ENCODE measurements around the gene RSRP1. TPM values are rescaled to one million over a fixed set of nuclear protein-coding genes. Genes with fewer than 3 reads are reported as not detected.
"Not testable (repeated sequence)": the region's sequence is repeated elsewhere in the genome, so short reads cannot be mapped to it uniquely, and the experiment has no call there.

RSRP1 gene, protein sequence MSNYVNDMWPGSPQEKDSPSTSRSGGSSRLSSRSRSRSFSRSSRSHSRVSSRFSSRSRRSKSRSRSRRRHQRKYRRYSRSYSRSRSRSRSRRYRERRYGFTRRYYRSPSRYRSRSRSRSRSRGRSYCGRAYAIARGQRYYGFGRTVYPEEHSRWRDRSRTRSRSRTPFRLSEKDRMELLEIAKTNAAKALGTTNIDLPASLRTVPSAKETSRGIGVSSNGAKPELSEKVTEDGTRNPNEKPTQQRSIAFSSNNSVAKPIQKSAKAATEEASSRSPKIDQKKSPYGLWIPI
- total RNA-seq, result 48.5 TPM

DNA sequence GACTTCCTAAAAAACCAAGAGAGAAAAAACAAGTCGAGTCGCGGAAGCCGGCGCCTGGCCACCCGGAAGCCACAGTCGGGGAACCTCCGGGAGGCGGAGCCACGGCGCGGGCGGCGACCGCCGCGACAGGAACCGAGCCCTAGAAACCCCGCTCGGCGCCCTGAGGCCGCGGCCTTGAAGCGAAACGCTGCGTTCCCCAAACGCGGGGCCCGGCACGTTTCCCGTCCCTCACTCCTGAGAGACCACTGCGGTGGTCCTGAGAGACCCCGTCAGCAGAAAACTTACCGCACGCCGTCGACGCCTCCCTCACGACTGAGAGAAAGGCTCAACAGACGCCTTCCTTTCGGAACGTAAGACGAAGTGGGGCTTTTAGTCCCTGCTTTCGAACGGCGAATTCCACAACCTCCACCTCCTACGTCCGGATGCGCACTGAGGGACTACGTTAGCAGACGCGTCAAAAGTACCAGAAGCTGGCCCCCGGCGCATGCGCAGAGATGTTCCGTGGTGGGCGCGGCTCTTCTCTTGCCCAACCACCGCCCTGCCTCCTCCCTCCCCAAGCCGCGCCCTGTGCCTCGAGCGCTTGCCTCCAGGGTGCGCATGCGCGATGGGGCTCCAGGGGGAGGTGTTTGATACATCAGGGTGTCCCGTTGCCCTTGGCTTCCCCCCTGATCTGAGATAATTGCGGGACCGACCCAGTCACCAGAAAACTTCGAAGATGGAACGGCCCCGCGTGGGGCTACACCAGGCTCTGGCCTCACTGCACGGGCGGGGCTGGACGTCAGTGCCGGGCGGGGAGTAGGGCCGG lies at the start of gene RSRP1:
Gene RSRP1, minus strand, starts transcription at position 431 of the 805 bp plus-strand sequence. CDS start 491 bp downstream, outside the sequence.
- FAIRE-seq (no peak), DNase-seq (ENCODE audit: low spot score in 2 of 2) (peak; percentile 99 to 100)

DNA sequence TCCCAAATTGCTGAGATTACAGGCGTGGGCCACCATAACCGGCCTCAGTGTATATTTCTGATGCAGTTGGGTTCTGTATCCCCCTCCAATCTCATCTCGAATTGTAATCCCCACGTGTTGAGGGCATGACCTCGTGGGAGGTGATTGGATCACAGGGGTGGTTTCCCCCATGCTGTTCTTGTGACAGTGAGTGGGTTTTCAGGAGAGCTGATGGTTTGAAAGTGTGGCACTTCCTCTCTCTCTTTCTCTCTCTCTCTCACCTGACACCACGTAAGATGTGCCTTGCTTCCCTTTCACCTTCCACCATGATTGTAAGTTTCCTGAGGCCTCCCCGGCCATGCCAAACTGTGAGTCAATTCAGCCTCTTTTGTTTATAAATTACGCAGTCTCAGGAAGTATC lies 49.2 kb upstream of the RSRP1 start:
- FAIRE-seq; DNase-seq (ENCODE audit: low spot score in 2 of 2): not testable (repeated sequence)

DNA sequence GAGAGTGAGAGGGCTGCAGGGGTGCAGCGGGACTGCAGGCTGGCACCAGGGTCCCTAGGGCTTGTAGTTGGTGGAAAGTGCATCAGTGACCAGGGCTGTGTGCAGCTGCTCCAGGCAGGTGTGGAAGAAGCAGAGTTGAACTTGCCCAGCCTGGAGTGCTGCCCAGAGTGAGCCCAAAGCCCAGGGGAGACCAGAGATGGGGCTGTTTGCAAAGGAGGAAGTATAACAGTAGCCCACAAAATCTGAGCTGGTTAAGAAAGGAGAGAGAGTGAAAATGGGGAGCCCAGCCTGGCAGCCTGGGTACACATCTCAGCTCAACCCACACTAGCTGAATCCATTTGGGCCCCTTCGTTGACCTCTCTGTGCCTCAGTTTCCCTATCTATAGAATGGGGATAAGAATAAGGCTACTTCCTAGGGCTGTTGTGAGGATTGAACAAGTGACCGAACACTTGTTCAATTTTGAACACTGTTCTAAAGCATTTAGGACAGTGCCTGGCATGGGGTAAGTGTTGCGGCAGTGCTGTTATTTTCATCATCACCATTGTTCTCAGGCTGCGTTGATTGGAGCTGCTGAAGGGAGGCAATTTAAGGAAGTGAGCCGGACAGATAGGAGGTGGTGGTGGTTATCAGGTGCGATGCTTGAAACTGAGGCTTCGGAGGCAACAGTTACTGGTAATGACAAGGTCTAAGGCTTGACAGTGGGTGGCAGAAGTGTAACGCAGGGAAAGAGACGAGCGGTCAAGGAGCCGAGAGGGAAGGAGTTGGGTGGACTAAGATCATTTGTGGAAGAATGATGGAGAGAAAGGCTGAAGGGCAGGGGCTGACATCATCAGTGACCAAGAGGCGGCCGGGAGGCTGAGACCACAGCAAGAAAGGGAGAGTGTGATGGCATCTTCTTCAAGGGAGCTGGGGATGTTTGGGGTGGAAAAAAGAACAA lies 47.9 kb upstream of the RSRP1 start:
- not testable (repeated sequence) for DNase-seq (ENCODE audit: low spot score in 2 of 2); FAIRE-seq

DNA sequence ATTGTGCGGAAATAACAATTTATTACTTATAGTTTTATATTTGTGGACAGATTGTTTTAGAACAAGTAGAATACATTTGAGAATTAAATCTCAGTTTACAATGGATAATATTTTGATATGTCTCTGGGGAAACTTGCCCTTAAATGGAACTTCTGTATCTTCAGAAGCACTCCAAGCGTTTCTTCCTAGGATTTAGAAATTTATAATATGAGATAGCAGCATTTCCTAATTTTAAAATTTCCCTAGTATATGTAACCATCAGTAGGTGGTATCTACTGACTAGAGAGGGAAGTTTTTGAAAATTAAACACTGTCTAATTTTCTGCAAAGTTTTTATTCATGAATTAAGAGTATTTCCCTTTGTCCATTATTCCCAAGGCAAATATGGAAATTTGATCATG lies 46.2 kb upstream of the RSRP1 start:
- not testable (repeated sequence) for FAIRE-seq; DNase-seq (ENCODE audit: low spot score in 2 of 2)

DNA sequence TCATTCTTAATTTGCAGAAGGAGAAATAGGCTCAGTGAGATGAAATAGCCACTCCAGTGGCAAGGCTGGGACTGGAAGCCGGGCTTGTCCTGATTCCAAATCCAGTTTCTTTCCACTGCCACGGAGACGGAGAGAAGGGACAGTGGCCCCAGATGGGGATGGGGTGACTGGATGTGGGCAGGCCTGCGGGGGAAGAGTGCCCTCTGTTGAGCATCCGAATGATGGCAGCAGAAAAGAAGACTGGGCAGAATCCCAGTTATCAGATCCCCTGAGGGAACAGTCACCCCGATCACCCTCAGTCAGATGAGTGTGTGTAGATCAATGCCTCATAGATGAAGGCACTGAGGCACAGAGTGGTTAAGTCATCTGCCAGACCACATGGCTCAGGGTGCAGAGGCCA lies 42.8 kb upstream of the RSRP1 start:
- DNase-seq (ENCODE audit: low spot score in 2 of 2); FAIRE-seq: not testable (repeated sequence)

DNA sequence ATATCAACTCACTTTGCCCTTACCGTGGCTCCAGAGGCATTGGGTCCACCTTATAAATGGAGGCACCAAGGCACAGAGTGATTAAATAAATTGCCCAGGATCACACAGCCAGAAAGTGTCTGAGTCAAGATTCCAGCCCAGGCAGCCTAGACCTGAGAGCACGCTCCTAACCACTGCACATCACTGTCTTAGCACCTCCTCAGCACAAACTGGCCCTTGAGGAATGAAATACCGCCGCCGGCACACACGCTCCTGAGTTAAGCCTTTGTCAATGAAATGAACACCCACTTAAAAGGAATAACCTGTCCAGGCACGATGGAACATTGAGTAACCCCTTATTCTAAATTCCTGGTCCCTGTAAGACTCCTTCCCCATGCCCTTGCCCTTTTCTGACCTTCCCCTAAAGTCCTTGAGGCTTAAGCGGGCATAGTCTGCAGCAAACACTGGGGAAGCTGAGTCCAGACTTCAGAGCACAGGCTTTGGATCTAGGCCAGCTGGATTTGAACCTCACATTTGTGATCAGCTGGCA lies 41.4 kb upstream of the RSRP1 start:
- not testable (repeated sequence) for FAIRE-seq; DNase-seq (ENCODE audit: low spot score in 2 of 2)

DNA sequence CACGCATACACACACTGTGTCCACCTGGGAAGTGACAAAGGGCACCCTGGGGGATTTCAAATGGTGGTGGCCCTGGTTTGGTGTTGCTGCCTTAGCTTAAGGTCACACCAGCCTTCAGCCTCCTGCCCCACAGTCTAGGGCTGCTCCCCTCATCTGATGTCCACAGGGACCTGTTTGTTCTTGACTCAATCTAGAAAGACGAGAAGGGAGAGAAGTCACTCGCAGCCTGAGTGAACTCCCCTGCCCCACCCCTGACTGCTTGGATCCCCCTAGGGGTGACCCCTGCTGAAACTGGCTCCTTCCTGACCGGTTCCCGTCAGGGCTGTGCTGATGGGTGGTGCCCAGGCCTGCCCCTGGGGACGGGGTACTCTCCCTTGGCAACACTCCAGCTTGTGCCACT lies 39.9 kb upstream of the RSRP1 start:
- not testable (repeated sequence) for FAIRE-seq; DNase-seq (ENCODE audit: low spot score in 2 of 2)

DNA sequence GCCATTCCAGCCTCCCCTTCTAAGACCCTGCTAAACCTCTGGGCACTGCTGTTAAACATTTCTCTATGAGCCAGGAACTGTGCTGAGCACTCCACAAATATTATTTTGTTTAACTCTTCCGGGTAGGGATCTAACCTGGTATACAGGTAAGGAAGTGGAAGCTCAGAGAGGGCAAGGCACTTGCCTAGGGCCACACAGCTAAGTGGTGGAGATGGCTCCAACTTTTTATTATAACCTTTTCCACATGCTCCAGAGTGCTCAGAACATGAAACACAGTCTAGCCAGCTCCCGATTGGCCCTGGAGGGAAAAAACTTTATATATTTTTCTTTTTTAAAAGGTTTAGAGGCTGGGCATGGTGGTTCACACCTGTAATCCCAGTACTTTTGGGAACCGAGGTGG lies 38.6 kb upstream of the RSRP1 start:
- not testable (repeated sequence) for FAIRE-seq; DNase-seq (ENCODE audit: low spot score in 2 of 2)

DNA sequence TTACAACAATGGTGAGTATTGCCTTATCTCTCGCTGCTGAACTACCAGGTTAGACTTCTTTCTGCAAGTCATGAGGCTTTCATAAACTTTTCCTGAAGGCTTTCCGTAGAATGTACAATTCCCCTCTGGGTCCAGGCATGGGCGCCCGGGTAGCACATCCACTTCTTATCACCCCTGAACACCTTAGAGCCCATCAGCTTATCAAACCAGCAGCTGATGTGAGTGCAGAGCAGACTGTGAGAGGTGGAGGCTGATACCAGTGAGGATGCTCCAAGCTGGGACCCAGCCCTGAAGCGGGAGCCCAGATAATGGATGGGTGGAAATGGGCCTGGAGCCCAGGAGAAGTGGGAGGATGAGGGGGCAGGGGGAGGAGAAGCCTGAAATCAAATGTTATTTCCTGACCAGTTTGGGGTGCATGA lies 32.4 kb upstream of the RSRP1 start:
- not testable (repeated sequence) for FAIRE-seq

DNA sequence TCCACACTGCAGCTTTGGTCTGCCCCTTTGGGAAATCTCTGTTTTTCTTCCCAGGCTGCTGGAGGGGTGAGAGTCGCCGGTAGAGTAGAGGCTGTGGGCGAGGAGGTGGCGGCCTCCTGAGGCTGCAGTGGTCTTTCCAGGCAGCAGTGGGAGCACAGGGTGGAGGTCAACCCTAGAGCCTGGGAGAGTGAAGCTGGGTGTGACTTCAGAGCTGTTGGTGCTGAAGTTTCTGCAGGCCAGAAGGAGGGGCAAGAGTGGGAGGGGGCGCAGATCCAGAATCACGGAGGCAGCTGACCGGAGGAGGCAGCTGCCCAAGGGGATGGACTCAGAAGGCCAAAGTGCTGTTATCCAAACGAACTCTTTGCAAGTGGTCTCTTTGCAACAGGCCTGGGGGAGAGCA lies 31.5 kb upstream of the RSRP1 start:
- DNase-seq (ENCODE audit: low spot score in 2 of 2); FAIRE-seq: not testable (repeated sequence)

More for the DNA sequence above, 32.4 kb upstream of the RSRP1 start:
- DNase-seq (ENCODE audit: low spot score in 2 of 2), result not testable (repeated sequence)

DNA sequence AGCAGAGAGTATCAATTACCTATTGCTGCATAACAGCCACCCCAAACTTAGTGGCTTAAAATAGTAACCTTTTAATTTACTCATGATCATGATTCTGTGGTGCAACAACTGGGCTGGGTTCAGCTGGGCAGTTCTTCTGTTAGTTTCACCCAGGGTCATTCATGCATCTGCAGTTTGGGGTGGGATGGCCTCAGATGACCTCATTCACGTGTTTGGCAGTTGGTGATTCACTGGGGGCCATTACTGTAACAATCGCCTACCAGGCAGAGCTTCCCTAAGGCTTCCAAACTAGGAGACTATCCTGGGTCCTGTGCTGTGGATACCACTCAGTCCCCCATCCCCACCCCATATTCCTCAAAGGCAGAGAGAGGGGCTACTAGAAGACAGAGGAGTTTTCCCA lies 31.1 kb upstream of the RSRP1 start:
- not testable (repeated sequence) for DNase-seq (ENCODE audit: low spot score in 2 of 2); FAIRE-seq

DNA sequence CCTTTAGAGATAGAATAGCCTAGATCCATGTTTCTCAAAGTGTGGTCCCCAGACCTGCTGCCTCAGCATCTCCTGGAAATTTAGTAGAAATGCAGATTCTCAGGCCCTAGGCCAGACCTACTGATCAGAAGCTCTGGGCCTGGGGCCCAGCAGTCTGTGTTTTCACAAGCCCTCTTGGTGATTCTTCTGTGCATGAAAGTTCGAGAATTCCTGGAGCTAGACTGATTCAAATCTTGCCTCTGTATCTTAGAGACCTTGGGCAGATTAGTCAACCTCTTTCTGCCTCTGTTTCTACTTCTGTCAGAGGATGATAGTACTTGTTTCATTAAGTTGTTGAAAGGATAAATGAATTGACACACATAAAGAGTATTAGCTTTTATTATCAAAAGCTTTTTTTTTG lies 30.0 kb upstream of the RSRP1 start:
- DNase-seq (ENCODE audit: low spot score in 2 of 2); FAIRE-seq: not testable (repeated sequence)

DNA sequence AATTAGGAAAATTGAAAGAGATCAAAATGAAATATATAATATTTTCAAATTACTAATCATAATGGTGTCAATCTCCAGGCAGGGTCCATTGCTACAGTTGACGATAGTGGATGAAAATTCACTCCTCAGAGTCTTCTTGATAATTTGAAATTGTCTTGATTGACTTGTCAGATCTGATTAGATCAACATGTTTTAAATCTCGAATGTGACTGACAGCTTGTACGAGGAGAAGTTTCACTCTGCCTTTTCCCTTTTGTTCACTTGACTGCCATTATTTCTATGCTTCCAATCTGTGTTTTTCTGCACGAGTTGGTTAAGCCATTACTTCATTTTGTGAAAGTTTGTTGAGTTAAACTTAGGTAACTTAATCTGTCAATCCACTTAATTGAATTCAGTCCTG lies 28.4 kb upstream of the RSRP1 start:
- FAIRE-seq, result peak; percentile 54
- not testable (repeated sequence) for DNase-seq (ENCODE audit: low spot score in 2 of 2)

DNA sequence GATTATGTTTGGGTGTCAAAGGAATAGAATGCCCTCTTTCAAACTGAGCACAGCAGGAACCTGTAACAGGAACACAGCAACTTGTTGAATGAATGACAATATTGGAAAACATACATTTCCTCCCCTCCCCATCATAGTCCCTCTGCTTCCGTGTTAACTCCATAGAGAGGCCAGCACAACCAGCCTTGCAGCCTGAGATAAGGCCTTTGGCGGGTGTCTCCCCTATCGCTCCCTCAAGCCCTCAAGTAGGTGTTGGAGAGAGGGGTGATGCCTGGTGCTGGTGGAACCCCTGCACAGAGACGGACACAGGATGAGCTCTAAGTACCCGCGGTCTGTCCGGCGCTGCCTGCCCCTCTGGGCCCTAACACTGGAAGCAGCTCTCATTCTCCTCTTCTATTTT lies 25.0 kb upstream of the RSRP1 start, which contains the start of gene RHD:
Gene RHD, plus strand, starts transcription at position 272 of the 400 bp plus-strand sequence. Its CDS starts 39 bp downstream, at position 311.
- not testable (repeated sequence) for FAIRE-seq

DNA sequence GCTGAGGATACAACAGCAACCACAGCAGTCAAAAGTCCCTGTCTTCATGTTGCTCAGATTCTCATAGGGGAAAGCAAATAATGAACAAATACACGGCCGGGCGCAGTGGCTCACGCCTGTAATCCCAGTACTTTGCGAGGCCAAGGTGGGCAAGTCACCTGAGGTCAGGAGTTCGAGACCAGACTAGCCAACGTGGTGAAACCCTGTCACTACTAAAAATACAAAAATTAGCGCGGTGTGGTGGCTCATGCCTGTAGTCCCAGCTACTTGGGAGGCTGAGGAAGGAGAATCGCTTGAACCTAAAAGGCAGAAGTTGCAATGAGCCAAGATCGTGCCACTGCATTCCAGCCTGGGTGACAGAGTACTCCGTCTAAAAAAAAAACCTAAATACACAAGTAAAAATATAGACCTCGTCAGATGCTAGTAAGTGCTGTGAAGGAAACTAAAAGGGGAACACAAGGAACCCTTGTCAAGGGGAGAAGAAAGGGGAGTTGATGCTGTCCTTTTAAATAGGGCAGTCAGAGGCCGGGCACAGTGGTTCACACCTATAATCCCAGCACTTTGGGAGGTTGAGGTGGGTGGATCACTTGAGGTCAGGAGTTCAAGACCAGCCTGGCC lies 21.0 kb upstream of the RSRP1 start:
- FAIRE-seq; DNase-seq (ENCODE audit: low spot score in 2 of 2): not testable (repeated sequence)

More for the DNA sequence above, 25.0 kb upstream of the RSRP1 start, which contains the start of gene RHD:
- not testable (repeated sequence) for DNase-seq (ENCODE audit: low spot score in 2 of 2)

DNA sequence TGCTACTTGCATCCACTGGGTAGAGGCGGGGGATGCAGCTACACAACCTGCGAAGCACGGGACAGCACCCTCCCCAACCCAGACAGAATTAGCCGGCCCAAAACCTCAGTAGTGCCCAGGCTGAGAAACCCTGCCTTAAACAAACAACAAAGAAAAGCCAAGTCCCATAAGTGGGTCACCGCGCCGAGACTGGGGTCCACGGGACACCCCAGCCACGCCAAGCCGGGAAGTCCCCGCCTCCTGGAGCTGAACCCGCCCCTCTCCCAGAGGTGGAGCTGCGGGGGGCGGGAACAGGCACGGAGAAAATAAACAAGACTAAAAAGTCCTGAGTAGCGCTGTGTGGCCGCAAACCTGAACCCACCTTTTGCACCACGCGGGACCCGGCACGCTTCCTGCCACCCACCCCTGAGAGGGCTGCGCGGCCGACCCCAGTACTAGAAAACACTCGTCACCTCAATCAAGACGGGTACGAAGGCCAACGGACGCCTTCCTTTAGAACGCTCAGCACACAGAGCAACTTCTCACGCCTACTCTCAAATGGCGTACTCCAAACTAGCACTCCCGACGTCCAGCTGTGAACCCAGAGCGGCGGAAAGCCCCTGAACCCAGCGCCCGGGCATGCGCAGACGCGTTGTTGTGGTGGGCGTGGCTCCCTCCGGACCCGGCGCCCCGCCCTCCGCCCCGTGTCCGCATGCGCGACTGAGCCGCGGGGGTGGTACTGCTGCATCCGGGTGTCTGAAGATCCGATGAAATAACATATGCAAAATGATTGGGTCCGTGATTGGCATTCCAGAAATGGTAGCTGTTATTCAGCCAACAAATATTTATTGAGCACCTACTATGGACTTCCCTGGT lies 20.3 kb upstream of the RSRP1 start:
- DNase-seq (ENCODE audit: low spot score in 2 of 2), result peak; percentile 69
- not testable (repeated sequence) for FAIRE-seq

DNA sequence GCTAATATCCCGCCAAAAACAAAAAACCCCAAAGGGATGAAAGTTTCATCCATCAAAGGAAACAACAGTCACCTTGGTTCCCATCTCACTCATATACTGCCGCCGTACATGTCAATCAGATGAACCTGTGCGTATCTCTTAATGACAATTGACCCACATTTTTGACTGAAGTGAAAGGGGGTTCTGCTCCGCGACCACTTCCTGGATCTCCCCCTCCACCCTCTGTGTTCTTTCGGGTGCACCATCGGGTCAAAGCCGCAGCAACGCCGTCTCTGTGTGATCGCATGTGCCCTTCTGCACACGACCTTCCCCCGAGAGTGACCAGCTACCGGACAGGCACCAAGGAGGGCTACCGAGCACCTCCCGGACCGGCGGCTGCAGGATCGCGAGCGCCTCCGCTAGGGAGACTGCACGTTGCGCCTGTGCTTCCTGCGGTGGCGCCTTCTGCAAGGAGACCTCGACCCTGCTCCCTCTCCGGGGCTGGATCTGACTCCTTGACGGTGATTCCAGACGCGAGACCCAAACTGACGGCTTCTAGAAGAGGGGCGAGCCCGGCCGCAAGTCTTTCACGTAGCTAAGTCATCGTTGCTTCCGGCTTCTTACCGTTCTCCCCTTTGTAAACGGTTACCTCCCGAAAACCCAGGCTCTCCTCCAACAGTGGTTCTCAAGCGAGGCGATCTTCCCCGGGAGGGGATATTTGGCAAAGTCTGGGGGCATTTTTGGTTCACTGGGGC lies 19.5 kb upstream of the RSRP1 start:
- FAIRE-seq; DNase-seq (ENCODE audit: low spot score in 2 of 2): not testable (repeated sequence)
